IPS DF 6.9 (cell line): ENCODE results near the gene RBM27.
"Not testable (repeated sequence)": the region's sequence is repeated elsewhere in the genome, so short reads cannot be mapped to it uniquely, and the experiment has no call there.

ENCODE experiments used
- DNase-seq: peaks from one replicate; pipeline ENCODE4 v3.0.0-alpha.2; 2013; ENCODE audit warnings: low read depth, low spot score
- H3K27ac ChIP-seq: one replicate; pipeline ENCODE4 v1.5.1; 2013; ENCODE audit warnings: low read length, control low read depth
- H3K27me3 ChIP-seq: 2 replicates; pipeline ENCODE4 v1.6.1; 2013; ENCODE audit warnings: mild to moderate bottlenecking, low read length; ENCODE audit not compliant: control insufficient read depth, insufficient read depth
- H3K36me3 ChIP-seq: 2 replicates; pipeline ENCODE4 v1.6.1; 2013; ENCODE audit warnings: low read length; ENCODE audit not compliant: control insufficient read depth, insufficient read depth
- H3K4me1 ChIP-seq: 2 replicates; pipeline ENCODE4 v1.6.1; 2013; ENCODE audit warnings: low read length; ENCODE audit not compliant: control insufficient read depth, insufficient read depth
- H3K4me3 ChIP-seq: 2 replicates; pipeline ENCODE4 v1.5.1; 2013; ENCODE audit warnings: mild to moderate bottlenecking, low read length
- H3K9me3 ChIP-seq: 2 replicates; pipeline ENCODE4 v1.6.1; 2013; ENCODE audit warnings: low read length, inconsistent platforms; ENCODE audit not compliant: control insufficient read depth, insufficient read depth
- WGBS: extraction: QIAGEN DNeasy Blood & Tissue Kit; methylation state at CpG from one replicate; pipeline ENCODE4 v1.1.7; 2013; ENCODE audit warnings: mixed read lengths, missing lambda C conversion rate; ENCODE audit not compliant: insufficient read length, insufficient coverage; 5-methylcytosine and 5-hydroxymethylcytosine counted together

RBM27 gene

DNA sequence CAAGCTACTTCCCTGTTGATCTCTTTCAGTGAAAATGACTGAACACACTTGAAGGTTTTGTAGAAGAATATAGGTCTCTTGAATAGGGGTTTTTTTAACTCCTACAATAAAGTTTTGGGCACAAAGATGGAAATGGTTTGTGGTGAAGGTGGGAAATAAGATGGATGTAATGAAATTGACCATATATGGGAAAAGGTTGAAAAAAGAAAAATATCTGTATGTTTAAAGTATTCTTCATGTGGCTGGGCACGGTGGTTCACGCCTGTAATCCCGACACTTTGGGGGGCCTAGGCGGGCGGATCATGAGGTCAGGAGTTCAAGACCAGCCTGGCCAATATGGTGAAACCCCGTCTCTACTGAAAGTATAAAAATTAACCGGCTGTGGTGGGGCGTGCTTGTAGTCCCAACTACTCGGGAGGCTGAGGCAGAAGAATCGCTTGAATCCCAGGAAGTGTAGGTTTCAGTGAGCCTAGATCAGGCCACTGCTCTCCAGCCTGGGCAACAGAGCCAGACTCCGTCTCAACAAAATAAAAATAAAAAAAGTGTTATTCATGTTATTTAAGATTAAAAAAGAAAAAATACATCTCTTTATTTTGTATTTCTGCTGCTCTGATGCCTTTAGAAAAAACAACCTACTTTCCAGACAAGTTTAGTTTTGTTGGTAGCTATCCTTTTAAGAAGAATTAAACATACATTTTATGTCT is 2.2 kb downstream of the RBM27 start:
- no peak overlapping the region for H3K27ac ChIP-seq
- DNase-seq = no peak
- no peaks in the 10 kb centered on the region for H3K36me3 ChIP-seq
- no peaks in the 10 kb centered on the region for H3K4me1 ChIP-seq
- WGBS = no CpG with 5 or more reads among the region's 11 CpGs
- H3K9me3 ChIP-seq = no peaks in the 10 kb centered on the region
- no peaks in the 10 kb centered on the region for H3K27me3 ChIP-seq
- no peak overlapping the region for H3K4me3 ChIP-seq

DNA sequence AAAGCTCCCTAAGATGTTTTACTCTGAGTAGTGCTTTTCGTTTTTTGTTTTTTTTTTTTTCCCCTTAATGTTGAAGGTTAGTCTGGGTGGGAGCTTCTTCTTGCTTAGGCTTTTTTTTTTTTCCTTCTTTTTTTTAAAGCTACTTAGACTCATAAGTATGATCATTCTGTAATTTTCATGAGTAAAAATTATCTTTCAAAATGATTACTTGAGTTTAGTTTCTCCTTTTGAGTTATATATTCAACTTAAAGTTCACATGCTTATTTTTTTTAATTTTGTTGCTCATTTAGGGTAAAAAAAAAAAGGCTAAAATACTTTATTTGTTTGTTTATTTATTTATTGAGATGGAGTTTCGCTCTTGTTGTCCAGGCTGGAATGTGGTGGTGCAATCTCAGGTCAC is 2.9 kb downstream of the RBM27 start:
- WGBS = no CpG with 5 or more reads among the region's 2 CpGs
- H3K27ac ChIP-seq = no peak overlapping the region
- no peak overlapping the region for H3K4me3 ChIP-seq
- no peaks in the 10 kb centered on the region for H3K9me3 ChIP-seq
- H3K27me3 ChIP-seq = no peaks in the 10 kb centered on the region
- no peaks in the 10 kb centered on the region for H3K4me1 ChIP-seq
- no peak for DNase-seq
- no peaks in the 10 kb centered on the region for H3K36me3 ChIP-seq

DNA sequence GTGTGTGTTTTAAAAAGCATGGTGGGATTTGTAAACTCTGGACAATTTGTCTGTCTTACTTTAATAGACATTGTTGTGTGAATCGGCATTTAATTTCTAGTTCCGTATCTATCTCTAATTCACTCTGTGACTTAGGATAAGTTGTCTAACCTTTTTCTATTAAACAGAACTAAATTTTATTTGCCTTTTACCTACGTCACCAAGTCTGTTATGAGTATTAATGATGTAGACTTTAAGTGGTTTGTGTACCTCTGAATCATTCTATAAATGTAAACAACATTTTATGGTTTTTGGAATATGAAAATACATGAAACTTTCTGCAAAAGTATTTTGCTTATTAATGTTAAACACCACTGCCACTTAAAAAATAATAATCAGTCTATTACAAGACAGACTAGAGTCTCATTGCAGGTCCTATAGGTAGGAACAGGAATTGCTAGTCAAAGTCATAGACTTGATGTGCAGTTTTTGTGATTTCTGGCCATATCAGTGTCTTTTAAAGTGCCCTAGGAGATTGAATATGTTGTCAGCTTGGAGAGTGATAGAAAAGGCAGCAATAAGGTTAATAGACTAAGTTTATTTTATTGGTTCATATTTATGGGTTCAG is 5.6 kb downstream of the RBM27 start:
- WGBS = no CpG with 5 or more reads among the region's 3 CpGs
- Histone ChIP-seq H3K36me3 (no peaks in the 10 kb centered on the region), H3K4me1 (no peaks in the 10 kb centered on the region), H3K9me3 (no peaks in the 10 kb centered on the region), H3K4me3 (no peak overlapping the region), H3K27me3 (no peaks in the 10 kb centered on the region), H3K27ac (no peak overlapping the region)
- DNase-seq = no peak

DNA sequence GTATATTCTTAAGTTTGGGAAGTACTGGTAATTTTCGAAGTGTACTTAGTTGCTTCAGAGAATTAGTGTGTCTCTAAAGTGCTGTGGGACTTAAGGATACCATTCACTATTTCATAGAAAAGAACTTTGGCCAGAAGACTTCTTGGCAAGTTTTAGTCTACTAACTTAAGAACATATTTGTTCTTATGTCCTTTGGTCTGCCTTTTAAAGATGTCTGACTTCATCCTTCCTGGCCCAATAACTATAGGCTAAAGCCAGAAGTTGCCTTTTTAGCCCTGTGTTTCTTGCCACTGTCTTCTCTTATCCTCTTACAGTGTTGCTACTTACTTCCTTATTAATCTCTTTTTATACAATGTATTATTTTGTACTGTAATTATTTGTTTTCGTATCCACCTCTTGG is 6.3 kb downstream of the RBM27 start:
- no peaks in the 10 kb centered on the region for H3K27me3 ChIP-seq
- no peaks in the 10 kb centered on the region for H3K4me1 ChIP-seq
- no peak for DNase-seq
- H3K36me3 ChIP-seq = no peaks in the 10 kb centered on the region
- H3K4me3 ChIP-seq = no peak overlapping the region
- no CpG with 5 or more reads among the region's 2 CpGs for WGBS
- H3K27ac ChIP-seq = no peak overlapping the region
- no peaks in the 10 kb centered on the region for H3K9me3 ChIP-seq

DNA sequence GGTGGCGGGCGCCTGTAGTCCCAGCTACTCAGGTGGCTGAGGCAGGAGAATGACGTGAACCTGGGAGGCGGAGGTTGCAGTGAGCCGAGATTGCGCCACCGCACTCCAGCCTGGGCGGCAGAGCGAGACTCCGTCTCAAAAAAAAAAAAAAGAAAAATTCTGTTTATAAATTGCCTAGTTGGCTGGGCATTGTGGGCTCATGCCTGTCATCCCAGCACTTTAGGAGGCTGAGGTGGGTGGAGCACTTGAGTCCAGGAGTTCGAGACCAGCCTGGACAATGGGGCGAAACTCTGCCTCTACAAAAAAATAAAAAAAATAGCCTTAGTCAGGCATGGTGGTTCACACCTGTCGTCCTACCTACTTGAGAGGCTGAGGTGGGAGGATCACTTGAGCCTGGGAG is 7.4 kb downstream of the RBM27 start:
- WGBS = no CpG with 5 or more reads among the region's 13 CpGs
- H3K9me3 ChIP-seq, H3K36me3 ChIP-seq, DNase-seq, H3K27me3 ChIP-seq, H3K27ac ChIP-seq, H3K4me1 ChIP-seq, H3K4me3 ChIP-seq: not testable (repeated sequence)

DNA sequence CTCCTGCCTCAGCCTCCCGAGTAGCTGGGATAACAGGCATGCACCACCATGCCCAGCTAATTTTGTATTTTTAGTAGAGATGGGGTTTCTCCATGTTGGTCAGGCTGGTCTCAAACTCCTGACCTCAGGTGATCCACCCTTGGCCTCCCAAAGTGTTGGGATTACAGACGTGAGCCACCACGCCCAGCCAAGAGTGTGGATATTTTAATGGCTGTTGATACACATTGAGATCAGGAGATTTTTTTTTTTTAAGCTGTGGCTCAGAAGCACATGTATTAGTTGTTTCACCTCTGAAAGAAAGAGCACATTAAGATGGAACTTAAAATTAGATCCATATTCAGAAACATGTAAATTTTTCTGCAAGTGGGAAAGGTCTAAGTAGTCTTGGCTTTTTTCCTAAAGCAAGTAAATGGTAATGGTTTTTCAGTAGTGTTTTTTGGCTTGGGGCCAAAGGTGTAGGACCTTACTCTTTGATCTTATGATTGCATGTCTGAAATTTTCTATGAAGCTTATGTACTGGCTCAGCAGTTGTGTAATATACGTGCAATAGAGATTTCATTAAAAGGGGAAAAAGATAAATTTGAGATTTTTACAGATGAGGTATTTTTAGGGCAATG is 9.9 kb downstream of the RBM27 start:
- no peak for DNase-seq
- Histone ChIP-seq H3K36me3 (no peaks in the 10 kb centered on the region), H3K9me3 (no peaks in the 10 kb centered on the region), H3K4me3 (no peak overlapping the region), H3K4me1 (no peaks in the 10 kb centered on the region), H3K27me3 (no peaks in the 10 kb centered on the region), H3K27ac (no peak overlapping the region)
- WGBS = 100% methylated on average over 1 of the region's 4 CpGs

DNA sequence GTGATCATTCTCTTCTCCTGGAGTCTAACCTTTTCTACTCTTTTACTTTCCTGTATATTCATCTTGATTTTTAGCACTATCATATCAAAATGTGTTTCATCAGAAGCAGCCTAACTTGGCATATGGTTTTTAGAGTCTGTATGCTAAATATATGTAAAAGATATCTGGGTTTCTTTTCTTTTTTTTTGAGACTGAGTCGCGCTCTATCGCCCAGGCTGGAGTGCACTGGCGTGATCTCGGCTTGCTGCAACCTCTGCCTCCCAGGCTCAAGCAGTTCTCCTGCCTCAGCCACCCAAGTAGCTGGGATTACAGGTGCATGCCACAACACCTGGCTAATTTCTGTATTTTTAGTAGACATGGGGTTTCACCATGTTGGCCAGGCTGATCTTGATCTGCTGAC is 11.5 kb downstream of the RBM27 start:
- not testable (repeated sequence) for H3K4me1 ChIP-seq, H3K36me3 ChIP-seq, H3K9me3 ChIP-seq, H3K27ac ChIP-seq, H3K27me3 ChIP-seq, H3K4me3 ChIP-seq, DNase-seq
- no CpG with 5 or more reads among the region's 5 CpGs for WGBS

DNA sequence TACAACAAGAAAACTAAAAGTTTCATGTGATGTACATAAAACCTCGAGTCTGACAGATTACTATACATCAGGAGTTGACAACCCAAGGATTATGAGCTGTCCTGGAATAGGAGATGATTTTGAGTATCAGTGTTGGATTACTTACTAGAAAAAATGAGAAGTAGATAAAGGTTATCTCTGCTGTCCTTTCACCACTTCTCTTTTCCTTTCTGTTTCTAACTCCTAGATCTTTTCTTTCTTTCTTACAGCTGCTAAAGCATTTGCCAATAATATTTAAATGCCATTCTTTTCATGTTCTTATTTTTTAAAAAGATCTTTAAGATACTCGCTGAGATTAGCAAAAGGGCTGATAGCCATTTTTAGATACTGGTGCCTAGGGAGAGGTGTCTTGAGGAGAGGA is 14.8 kb downstream of the RBM27 start:
- WGBS = no CpG with 5 or more reads among the region's 2 CpGs

DNA sequence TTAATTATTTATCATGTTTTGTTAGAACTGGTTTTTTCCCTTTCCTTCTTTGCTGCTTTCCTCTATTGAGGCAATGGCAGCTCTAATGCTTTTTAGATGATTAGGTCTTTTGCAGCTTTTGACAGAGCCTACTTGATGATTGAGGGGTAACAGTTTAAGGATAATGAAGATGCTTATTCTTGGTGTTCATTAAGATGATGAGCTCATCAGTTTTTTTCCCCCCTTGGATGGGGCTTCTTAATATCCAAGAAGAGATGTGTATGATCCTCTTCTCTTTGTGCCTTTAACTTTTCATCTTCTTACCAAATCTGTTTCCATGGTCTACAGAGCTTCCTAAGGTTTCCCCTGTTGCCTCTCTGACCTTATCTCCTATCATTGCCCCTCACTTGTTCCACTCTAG is 15.8 kb downstream of the RBM27 start:
- H3K27ac ChIP-seq = no peak overlapping the region
- H3K4me1 ChIP-seq = no peaks in the 10 kb centered on the region
- H3K27me3 ChIP-seq = no peaks in the 10 kb centered on the region
- peaks cover 3% of the 10 kb centered on the region; the same call in 1 of the 2 replicates for H3K36me3 ChIP-seq
- DNase-seq = no peak
- H3K9me3 ChIP-seq = no peaks in the 10 kb centered on the region
- H3K4me3 ChIP-seq = no peak overlapping the region

More for the DNA sequence above, 14.8 kb downstream of the RBM27 start:
- Histone ChIP-seq H3K4me1 (no peaks in the 10 kb centered on the region), H3K9me3 (no peaks in the 10 kb centered on the region), H3K27ac (no peak overlapping the region), H3K36me3 (peaks cover 3% of the 10 kb centered on the region; the same call in 1 of the 2 replicates), H3K4me3 (no peak overlapping the region), H3K27me3 (no peaks in the 10 kb centered on the region)
- DNase-seq = no peak

DNA sequence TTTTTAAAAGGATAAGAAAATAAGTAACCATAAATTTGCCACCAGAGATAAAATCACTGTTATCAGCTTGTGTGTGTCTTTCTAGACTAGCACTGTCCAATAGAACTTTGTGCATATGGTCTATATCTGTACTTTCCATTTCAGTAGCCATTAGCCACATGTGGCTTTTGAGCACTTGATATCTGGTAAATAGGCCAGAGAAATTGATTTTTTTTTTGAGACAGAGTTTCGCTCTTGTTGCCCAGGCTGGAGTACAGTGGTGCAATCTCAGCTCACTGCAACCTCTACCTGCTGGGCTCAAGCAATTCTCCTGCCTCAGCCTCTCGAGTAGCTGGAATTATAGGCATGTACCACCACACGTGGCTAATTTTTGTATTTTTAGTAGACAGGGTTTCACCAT is 17.8 kb downstream of the RBM27 start:
- no peak overlapping the region for H3K27ac ChIP-seq
- no peaks in the 10 kb centered on the region for H3K9me3 ChIP-seq
- H3K4me1 ChIP-seq = no peaks in the 10 kb centered on the region
- no peak overlapping the region for H3K4me3 ChIP-seq
- peaks cover 3% of the 10 kb centered on the region; the same call in 1 of the 2 replicates for H3K36me3 ChIP-seq
- no CpG with 5 or more reads among the region's 3 CpGs for WGBS
- H3K27me3 ChIP-seq = no peaks in the 10 kb centered on the region
- DNase-seq = no peak

DNA sequence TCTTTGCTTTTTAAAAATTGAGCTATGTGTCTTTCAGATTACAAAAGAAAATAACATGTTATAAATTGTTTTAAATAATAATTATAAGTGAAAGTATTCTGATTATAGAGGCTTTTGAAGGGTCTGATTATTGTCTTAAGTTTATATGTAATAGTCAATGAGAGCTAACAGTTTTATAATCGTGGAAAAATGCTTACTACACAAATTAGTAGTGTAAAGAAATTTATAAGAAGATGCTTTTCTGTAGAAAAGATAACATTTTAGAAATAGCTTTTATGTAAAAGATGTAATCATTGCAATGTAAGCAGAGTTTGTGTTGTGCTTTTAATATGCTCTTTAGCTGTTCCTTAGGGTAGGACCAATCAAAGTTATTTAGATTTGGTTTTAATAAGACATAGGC is 18.6 kb downstream of the RBM27 start:
- no CpG with 5 or more reads among the region's 1 CpG for WGBS
- Histone ChIP-seq H3K4me3 (no peak overlapping the region), H3K27ac (no peak overlapping the region), H3K4me1 (no peaks in the 10 kb centered on the region), H3K9me3 (no peaks in the 10 kb centered on the region), H3K27me3 (no peaks in the 10 kb centered on the region), H3K36me3 (peaks cover 3% of the 10 kb centered on the region; the same call in 1 of the 2 replicates)
- DNase-seq = no peak
